Measurements from ENCODE around the gene SLIT3.

- TF ChIP-seq CTCF (IDR thresholded peaks at IDR 0.05) (no peak), POLR2A (IDR thresholded peaks at IDR 0.05) (no peak), POLR2AphosphoS5 (IDR thresholded peaks at IDR 0.05) (no peak)
Observed at GRCh38 chr5:168707716-168708695, 592.9 kb downstream of the SLIT3 start.

All from breast epithelium (tissue), 3 donors.